Lung (tissue), 12 donors: ENCODE results near the gene C2orf68. TPM values are rescaled to one million over a fixed set of nuclear protein-coding genes. Genes with fewer than 3 reads are reported as not detected.

Source experiments
- ATAC-seq: fragments of 200-7000 bp; cut with Tn5 transposase; one replicate; pipeline ENCODE4 v1.9.1; 2020; ENCODE audit warnings: moderate number of reproducible peaks; ENCODE audit not compliant: insufficient read depth, low FRiP score
- DNase-seq, 3 donors: peaks; one replicate each; pipeline ENCODE4 v3.0.0-alpha.2; 2013 to 2017
- H3K27ac ChIP-seq, 2 donors: one replicate each; pipeline ENCODE4 v1.5.1; 2013; ENCODE audit warnings: mild to moderate bottlenecking in 2 of 2, moderate library complexity in 2 of 2, control low read depth in 1 of 2, inconsistent platforms in 1 of 2, low read depth in 1 of 2, low read length in 1 of 2
- H3K27me3 ChIP-seq, 3 donors: one replicate each; pipeline ENCODE4 v1.5.1; 2013; ENCODE audit warnings: low read length in 2 of 3; ENCODE audit not compliant: control insufficient read depth in 3 of 3, insufficient read depth in 3 of 3
- H3K36me3 ChIP-seq, 4 donors: one replicate each; pipeline ENCODE4 v1.5.1; 2013; ENCODE audit warnings: low read length in 4 of 4, mild to moderate bottlenecking in 1 of 4, moderate library complexity in 1 of 4; ENCODE audit not compliant: control insufficient read depth in 4 of 4, insufficient read depth in 4 of 4
- H3K4me1 ChIP-seq, 5 donors: one replicate each; pipeline ENCODE4 v1.5.1; 2013; ENCODE audit warnings: low read length in 5 of 5, mild to moderate bottlenecking in 2 of 5, moderate library complexity in 1 of 5; ENCODE audit not compliant: control insufficient read depth in 5 of 5, insufficient read depth in 5 of 5
- H3K4me3 ChIP-seq: one replicate; pipeline ENCODE4 v1.5.1; 2013; ENCODE audit warnings: mild to moderate bottlenecking, control low read depth, moderate library complexity
- H3K9ac ChIP-seq, 2 donors: one replicate each; pipeline ENCODE4 v1.5.1; 2013; ENCODE audit warnings: low read length in 2 of 2, control low read depth in 1 of 2; ENCODE audit not compliant: insufficient read depth in 1 of 2
- H3K9me3 ChIP-seq, 4 donors: one replicate each; pipeline ENCODE4 v1.5.1; 2013; ENCODE audit warnings: low read length in 3 of 4, mild to moderate bottlenecking in 1 of 4, moderate library complexity in 1 of 4; ENCODE audit not compliant: control insufficient read depth in 4 of 4, insufficient read depth in 3 of 4
- WGBS, 2 donors: extraction: QIAGEN DNeasy Blood & Tissue Kit; methylation state at CpG; one replicate each; pipeline ENCODE4 v1.1.7; 2013; 5-methylcytosine and 5-hydroxymethylcytosine counted together
- polyA plus RNA-seq, 2 donors: library from polyadenylated mRNA; stranded (reverse); fragments of 200-250 nt; gene quantifications; one replicate each; pipeline ENCODE4 v1.2.1, GENCODE V29; 2013
- total RNA-seq, 2 donors: library from RNA; depleted of rRNA in 1 of 2; stranded (reverse); fragments of >200 nt in 1 of 2; gene quantifications; one replicate each; pipeline ENCODE4 v1.2.1, GENCODE V29; 2014 to 2021
- TF ChIP-seq, protein P1 (sequence below): IDR thresholded peaks from 2 replicates; pipeline ENCODE4 v1.5.1; 2012; ENCODE audit warnings: mild to moderate bottlenecking; ENCODE audit errors: control extremely low read depth, extremely low read depth
- donor health status: control.
- donor health status: control.
- donor health status: Bipolar disorder and iron deficiency.
- donor health status: healthy.
- donor health status: DM: yes; HTN: yes; CAD: no.

The C2orf68 gene
- total and polyA plus RNA-seq, 4 donors: 23.2 to 51.9 (median 40.7) TPM

DNA sequence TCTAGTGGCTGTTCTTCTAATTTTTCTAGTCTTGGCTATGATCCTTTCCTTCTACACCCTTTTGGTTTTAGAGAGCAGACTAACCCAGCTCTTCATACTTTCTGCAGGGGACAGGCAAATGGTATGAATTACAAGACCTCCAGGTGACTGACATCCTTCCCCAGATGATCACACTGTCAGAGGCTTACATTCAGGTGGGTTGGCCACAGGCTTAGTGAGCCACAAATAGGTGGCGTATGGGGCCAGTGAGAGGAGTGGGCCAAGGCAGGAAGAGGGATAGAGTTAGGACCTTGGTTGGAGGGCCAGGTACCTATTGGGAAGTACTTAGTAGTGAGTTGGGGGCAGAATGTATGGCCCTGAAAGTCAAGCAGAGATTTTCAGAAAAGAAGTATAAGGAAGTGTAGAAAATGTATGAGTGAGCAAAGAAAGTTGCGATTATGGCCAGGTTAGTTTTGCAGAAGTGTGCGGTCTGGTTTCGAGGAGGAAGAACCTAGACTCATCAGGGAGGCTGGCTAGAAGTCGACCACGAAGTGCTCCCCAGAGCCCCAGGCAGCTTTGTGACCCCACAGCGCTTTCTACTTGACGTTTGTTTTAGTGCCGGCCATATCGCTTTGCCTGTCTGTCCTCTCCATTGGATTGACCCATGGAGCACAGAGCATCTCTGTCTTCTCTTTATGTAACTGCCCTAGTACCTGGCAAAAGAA is 36.1 kb upstream of the C2orf68 start:
- peaks cover 40 to 62% (median 47%) of the 10 kb centered on the region in 4 donors for H3K36me3 ChIP-seq
- no peak for ATAC-seq
- H3K9ac ChIP-seq: no peak overlapping the region
- WGBS, 2 donors: 65 to 83% methylated on average over 10 of the region's 10 CpGs
- DNase-seq: no peak
- H3K4me3 ChIP-seq: no peak overlapping the region
- H3K9me3 ChIP-seq: no peaks in the 10 kb centered on the region
- H3K4me1 ChIP-seq: peaks cover 0 to 5% (median 5%) of the 10 kb centered on the region in 5 donors
- no peaks in the 10 kb centered on the region for H3K27me3 ChIP-seq
- peak overlapping the region in 1 of 2 donors; percentile 32 for H3K27ac ChIP-seq
- TF ChIP-seq, protein P1, sequence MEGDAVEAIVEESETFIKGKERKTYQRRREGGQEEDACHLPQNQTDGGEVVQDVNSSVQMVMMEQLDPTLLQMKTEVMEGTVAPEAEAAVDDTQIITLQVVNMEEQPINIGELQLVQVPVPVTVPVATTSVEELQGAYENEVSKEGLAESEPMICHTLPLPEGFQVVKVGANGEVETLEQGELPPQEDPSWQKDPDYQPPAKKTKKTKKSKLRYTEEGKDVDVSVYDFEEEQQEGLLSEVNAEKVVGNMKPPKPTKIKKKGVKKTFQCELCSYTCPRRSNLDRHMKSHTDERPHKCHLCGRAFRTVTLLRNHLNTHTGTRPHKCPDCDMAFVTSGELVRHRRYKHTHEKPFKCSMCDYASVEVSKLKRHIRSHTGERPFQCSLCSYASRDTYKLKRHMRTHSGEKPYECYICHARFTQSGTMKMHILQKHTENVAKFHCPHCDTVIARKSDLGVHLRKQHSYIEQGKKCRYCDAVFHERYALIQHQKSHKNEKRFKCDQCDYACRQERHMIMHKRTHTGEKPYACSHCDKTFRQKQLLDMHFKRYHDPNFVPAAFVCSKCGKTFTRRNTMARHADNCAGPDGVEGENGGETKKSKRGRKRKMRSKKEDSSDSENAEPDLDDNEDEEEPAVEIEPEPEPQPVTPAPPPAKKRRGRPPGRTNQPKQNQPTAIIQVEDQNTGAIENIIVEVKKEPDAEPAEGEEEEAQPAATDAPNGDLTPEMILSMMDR: no peak

DNA sequence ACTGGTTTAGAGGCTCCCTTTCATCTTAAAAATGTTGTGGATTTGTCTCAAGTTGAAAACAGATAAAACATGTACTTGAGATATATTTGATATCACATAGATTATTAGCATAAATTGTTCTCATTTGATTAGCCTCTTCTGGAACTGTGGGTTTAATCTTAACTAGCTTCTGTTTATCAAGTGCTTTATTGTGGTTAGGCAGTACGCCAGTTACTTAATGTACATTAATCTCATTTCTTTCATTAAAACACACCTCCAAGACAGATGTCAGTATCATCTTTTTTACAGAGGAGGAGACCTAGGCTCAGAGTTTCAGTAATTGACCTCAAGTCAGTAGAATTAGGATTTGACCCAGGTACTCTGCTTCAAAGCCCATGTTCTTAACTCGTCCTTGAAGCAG is 34.3 kb upstream of the C2orf68 start:
- H3K9ac ChIP-seq: no peak overlapping the region
- H3K36me3 ChIP-seq: peaks cover 47 to 66% (median 56%) of the 10 kb centered on the region in 4 donors
- TF ChIP-seq, protein P1: no peak
- no peaks in the 10 kb centered on the region for H3K9me3 ChIP-seq
- ATAC-seq (no peak), DNase-seq (no peak)
- WGBS, 2 donors: 92 to 97% methylated on average over 2 of the region's 2 CpGs
- H3K4me3 ChIP-seq: no peak overlapping the region
- no peaks in the 10 kb centered on the region for H3K27me3 ChIP-seq
- no peak overlapping the region for H3K27ac ChIP-seq
- peaks cover 0 to 5% (median 5%) of the 10 kb centered on the region in 5 donors for H3K4me1 ChIP-seq

DNA sequence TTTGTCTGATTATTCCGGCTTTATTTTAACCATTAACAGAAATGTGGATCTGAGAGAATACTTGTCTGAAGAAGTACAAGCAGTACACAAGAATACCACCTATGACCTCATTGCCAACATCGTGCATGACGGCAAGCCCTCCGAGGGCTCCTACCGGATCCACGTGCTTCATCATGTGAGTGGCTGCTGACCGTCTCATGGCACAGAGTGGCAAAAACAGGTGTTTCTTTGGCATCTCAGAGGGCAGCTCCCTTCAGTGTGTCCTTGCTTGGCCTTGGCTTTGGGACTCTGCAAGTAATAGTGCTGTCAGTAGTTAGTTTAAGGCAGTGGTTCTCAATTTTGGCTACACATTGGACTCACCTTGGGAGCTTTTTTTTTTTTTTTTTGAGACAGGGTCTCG is 33.0 kb upstream of the C2orf68 start:
- H3K4me3 ChIP-seq: no peak overlapping the region
- no peak for ATAC-seq
- peaks cover 51 to 72% (median 60%) of the 10 kb centered on the region in 4 donors for H3K36me3 ChIP-seq
- 94 to 95% methylated on average over 8 of the region's 8 CpGs for WGBS, 2 donors
- no peak for DNase-seq
- peaks cover 0 to 5% (median 5%) of the 10 kb centered on the region in 5 donors for H3K4me1 ChIP-seq
- no peak overlapping the region for H3K27ac ChIP-seq
- H3K9ac ChIP-seq: no peak overlapping the region
- TF ChIP-seq, protein P1: no peak
- no peaks in the 10 kb centered on the region for H3K9me3 ChIP-seq
- no peaks in the 10 kb centered on the region for H3K27me3 ChIP-seq

DNA sequence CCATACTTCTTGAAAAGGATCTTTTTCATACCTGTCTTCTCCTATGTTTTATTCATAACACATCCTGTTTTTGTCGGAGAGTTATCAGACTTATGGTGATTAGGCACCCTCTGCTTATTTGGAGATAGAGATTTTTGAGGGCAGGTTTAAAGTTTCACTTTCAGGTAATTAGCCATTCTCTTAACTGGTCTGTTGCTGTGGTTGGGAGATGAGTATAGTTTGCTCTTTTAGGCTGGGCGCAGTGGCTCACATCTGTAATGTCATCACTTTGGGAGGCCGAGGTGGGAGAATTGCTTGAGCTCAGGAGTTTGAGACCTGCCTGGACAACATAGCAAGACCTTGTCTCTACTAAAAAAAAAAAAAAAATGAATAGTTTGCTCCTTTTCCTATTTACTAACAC is 30.9 kb upstream of the C2orf68 start:
- no peak for DNase-seq
- TF ChIP-seq, protein P1: no peak
- Histone ChIP-seq H3K9me3 (no peaks in the 10 kb centered on the region), H3K4me1 (no peaks in the 10 kb centered on the region), H3K36me3 (peaks cover 43 to 67% (median 56%) of the 10 kb centered on the region in 4 donors), H3K9ac (no peak overlapping the region), H3K27ac (no peak overlapping the region), H3K4me3 (no peak overlapping the region), H3K27me3 (no peaks in the 10 kb centered on the region)
- ATAC-seq: no peak
- 75 to 88% methylated on average over 3 of the region's 3 CpGs for WGBS, 2 donors
